CD4-positive, alpha-beta T cell treated with Interleukin-6 at 100 ng/mL for 8 hours (primary cell): ENCODE results near the gene SIRPB2.

Experiments
- DNase-seq: peaks from one replicate; pipeline ENCODE4 v3.0.0-alpha.2; 2020; ENCODE audit warnings: mixed read lengths, low spot score

SIRPB2 gene

DNA sequence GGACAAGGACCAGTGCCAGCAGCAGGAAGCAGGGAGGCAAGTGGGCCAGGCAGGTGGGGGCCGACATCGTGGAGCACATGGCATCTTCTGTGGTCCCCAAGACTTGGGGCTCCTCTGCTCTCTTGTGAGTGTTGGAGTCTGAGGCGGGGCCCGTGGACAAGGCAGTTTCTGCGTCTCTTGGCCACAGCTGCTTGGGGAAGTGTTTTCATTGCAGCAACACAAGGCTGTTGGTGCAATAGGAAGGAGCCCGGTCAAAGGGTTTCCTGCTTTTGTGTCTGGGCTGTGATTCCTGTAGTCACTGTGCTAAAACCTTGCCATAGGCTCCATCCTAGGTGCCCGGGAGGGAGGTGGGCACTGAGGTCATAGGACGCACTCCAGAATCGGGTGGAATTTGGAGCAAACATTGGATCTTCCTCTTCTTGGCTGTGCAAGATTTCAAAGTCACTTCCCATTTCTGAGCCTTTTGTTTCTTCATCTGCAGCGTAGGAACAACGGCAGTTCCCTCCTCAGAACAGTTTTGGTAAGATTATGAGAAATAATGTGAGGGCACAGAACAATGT lies at the start of gene SIRPB2:
TSS of gene SIRPB2 (minus strand) at position 140 of the 560 bp plus-strand sequence. CDS start at position 79, 61 bp downstream.
- DNase-seq: no peak

DNA sequence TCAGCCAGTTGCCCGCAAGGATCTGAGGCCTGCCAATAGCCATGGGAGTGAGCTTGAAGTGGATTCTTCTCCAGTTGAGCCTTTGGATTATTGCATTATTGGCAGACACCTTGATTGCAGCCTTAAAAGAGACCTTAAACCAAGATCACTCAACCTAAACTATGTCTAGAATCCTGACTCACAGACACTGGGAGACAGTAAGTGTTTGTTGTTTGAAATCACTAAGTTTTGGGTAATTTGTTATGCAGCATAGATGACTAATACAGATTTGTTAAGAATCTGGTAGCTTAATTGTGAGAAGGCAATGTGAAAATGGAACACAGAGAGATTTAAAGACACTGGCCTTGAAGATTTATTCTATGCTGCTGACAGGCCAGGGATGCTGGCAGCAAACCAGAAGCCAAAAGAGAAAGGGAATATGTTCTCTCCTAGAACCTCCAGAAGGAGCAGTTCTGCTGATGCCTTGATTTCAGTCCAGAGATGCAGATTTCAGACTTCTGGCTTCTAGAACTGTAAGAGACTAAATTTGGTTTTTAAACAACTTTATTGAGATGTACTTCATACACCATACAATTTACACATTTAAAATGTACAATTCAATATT lies 48.7 kb upstream of the SIRPB2 start:
- DNase-seq: no peak

DNA sequence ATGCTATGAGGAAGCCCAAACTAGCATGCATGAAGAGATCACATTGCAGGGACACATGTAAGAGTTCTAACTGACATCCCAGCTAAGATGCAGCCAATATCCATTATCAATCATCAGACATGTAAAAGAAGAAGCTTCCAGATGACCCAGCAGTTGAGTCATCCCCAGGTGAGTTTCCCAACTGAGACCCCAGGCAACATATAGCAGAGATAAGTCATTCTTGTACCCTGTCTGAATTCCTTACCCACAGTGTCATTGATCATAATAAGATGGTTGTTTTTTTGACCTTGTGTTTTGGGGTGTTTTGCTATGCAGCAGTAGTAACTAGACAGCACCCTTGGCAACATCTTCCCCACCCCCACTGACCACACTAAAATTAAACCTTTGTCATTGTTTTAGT lies 47.4 kb upstream of the SIRPB2 start:
- DNase-seq: no peak

DNA sequence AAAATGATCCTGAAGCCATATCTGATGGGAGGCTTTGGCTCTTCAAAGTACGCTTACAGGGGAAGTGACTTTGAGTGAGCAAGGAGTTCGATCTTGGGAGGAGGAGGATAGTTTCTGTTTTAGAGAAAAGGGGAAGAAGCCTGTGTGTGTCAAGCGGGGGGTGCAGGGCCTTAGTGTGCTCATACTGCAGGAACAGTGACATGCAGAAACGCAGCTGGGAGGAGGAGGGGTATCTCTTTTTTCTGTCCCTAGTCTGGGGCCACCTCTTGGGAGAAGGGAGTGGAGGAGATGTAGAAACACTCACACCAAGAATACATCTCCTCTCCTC lies 46.5 kb upstream of the SIRPB2 start:
- no peak for DNase-seq

DNA sequence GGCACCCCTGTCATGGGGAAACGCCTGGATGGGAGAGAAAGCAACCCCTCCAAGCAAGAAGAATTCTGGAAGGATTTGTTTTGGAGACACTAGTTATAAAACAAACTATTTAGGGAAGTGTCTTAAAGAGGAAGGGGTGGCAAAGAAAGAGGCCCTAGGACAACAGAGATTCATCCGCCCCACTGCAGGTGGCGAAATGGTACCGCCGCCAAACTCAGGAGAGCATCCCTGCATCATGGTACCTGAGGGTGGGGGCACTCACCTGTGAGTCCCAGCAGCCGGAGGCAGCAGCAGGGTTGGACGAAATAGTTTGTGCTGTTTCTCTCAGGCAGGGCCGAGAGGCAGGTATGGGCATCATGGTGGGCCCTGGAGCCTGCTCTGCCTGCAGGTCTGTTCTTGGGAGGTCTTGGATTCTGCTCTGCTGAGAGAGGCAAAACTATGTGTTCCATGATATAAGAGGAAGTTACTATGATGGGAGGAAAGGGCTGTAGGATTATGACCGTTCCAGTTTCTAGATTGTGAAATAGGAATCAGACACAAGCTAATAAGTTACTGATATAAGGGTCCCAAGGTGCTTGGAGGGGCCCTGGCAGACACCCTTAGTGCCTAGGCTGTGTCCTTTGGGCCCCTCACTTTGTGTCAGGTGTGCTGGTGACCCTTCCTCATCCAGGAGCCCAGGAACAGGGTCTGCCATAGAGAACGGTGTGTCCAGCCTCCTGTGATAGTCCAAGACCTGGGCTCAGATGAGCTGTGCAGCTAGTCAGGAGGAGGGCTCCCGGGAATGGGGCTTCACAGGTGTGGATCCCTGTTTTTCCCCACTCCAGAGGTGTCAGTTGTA lies 45.9 kb upstream of the SIRPB2 start:
- no peak for DNase-seq

DNA sequence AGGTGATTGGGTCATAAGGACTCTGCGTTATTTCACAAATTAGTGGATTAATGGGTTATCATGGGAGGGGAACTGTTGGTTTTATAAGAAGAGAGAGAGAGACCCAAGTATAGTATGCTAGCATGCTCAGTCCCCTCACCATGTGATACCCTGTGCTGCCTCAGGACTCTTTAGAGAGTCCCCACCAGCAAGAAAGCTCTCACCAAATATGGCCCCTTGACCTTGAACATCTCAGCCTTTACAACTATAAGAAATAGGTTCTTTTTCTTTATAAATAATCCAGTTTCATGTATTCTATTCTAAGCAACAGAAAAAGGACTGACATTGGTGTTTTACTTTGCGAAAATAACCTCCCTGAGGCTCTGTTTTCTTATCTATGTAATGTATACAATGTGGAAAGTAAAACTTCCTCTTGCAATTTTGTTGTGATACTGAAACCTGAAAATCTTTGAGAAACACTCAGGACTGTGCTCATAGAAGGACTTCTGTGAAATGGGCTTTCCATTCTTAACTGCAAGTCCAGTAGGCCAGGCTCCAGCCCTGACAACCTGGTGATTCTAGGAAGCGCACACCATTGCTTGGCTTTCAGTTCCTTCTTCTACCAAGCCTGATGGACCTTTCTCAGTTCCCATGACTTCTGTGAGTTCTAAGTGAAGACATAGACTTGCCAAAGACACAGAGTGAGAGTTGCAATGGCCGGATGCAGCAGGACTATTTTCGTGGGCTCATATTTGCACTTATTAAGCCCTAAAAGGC lies 44.4 kb upstream of the SIRPB2 start:
- no peak for DNase-seq

DNA sequence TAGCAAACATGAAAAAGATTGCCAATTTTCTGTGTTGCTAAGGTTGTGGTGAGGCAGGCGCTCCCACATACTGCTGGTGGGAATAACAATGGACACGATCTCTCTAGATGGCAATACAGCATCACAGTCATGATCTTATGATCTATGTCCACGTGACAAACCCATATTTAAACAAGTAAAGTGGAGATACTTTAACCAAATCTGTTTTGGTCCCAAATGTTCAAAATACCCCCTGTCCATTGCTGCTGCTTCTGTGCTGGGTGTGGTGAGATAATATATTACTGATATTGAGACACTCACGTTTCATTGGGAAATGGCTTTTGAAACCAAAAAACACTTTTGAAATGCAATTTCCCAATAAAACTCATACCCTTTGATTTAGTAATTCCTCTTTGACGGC lies 43.3 kb upstream of the SIRPB2 start:
- no peak for DNase-seq

DNA sequence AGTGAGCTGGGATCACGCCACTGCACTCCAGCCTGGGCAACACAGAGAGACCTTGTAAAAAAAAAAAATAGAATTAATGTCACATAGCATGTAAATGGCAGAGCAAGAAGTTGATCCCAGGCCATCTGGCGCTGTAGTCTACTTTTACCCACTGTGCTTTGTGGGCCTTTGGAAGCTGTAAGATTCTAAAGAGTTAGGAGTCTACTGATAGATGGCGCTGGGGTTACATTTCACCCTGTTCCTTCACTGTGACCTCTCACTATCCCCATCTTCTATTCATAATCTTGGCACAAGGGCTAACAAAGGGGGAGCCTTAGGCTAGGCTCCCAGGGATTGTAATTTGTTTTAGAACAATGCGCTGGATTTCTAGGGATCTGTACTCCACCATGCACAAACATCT lies 41.8 kb upstream of the SIRPB2 start:
- DNase-seq: peak; percentile 20

DNA sequence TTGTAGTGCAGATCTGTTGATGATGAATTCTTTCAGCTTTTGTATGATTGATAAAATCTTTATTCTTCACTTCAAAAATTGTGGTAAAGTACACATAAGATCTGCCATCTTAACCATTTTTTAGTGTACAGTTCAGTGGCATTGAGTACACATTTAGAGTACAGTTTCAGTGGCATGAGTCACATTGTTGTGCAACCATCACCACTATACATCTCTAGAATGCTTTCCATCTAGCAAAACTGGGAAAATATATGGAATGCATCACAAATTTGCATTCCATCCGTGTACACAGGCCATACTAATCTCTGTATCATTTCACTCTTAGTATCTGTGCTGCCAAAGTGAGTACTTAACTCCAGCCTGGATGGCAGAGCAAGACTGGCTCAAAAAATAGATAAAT lies 37.6 kb upstream of the SIRPB2 start:
- DNase-seq: no peak

DNA sequence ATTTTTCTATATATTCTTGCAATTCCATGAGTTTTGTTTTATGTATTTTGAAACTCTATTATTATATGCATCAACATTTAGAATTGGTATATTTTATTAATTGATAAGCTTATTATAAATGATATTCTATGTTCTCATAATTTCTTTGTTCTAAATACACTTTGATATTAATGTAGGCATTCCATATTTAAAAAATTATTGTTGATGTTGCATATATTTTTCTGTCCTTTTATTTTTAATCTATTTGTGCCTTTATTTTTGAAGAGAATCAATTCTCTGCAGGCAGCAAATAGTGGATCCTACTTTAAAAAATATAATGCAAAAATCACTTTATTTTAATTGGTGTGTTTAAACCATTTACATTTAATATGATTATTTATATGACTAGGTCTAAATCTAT lies 36.7 kb upstream of the SIRPB2 start:
- no peak for DNase-seq

DNA sequence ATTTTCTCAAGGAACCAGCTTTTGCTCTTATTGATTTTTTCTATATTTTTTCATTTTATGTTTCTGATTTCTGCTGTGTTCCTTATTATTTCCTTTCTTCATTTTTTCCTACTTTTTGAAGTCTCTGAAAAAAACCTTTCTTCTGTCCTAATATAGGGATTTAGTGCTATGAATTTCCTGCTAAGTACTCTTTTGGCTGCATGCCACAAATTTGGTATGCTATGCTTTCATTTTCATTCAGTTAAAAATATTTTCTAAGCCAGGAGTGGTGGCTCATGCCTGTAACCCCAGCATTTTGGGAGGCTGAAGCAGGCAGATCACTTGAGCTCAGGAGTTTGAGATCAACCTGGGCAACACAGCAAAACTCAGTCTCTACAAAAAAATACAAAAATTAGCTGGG lies 35.7 kb upstream of the SIRPB2 start:
- DNase-seq: no peak

DNA sequence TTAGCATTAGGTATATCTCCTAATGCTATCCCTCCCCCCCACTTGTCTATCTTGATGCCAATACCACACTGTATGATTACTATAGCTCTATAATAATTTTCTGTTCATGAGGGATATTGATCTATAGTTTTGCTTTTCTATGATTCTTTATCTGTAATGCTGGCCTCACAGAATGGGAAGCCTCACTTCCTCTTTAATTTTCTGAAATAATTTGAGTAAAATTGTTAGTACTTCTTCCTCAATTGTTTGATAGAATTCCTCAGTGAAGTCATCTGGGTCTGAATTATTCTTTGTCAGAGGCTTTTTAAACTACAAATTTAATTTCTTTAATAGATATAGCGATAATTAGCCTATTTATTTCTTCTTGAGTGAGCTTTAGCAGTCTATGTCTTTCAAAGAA lies 35.1 kb upstream of the SIRPB2 start:
- no peak for DNase-seq

DNA sequence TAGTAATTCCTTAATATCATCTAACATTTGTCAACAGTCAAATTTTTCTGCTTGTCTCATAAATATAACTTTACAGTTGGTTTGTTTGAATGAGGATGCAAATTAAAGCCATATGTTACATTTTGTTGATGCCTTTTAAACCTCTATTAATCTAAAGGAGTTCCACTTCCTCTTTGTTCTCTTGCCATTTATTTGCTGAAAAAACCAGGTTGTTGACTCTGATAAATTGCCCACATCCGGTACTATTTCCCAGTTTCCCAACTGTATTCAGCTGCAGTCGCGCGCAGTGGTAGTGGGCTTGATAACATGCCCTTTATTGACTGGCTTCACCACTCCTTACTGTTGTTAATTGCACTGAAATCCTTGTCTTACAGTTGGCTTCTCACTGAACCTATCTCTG lies 32.8 kb upstream of the SIRPB2 start:
- DNase-seq: no peak

DNA sequence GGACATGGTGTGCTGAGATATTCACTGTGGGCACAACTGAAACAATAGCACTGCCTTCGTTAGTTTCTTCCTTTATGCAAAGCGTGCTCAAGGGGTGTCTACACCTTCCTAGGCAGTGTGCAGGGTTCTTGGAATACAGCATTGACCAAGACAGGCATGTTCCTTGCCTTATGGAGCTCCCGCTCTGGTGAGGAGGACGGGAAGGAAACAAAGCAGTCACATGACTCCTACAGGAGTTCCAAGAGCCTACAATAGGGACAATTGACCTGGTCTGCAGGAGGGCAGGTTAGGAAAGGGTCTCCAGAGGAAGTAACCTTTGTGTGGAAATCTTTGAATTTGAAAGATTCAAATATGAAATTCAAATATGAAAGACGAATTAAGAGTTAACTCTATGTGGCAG lies 25.8 kb upstream of the SIRPB2 start:
- DNase-seq: no peak

DNA sequence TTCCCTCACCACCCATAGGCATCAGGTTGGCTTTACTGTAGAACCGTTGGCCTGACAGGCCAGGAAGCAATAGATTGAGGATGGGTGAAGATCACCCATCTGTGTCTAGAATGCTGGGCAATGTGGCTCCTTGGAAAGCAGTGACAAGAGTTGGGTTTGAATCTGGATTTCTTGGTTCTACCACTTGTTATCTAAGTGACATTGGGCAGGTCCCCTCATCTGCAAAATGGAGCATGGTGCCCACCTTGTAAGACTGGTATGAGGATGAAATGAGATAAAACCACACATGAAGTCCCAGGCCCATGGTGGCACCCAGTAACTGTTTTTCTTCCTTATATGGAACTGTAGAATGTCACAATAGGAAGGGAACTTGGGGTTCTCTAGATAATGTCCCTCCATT lies 22.6 kb upstream of the SIRPB2 start:
- DNase-seq: no peak

DNA sequence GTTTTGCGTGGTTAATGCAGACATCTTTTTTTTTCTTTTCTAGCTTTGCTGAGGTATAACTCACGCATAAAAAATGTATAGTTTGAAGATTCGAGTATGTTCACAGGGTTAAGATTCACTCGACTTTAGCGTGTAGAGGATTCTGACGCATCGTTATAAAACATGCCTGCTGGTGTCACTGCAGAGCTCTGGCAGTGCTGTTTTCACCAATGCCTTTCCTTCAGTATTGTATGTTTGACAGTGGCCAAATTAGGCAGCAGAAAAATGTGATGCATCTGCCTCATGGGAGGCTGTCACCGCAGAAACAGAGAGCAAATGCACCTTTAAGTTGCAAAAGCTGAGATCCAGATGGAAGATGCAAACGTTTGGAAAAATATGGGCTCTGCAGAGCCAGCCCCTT lies 18.0 kb upstream of the SIRPB2 start:
- peak; percentile 37 for DNase-seq

DNA sequence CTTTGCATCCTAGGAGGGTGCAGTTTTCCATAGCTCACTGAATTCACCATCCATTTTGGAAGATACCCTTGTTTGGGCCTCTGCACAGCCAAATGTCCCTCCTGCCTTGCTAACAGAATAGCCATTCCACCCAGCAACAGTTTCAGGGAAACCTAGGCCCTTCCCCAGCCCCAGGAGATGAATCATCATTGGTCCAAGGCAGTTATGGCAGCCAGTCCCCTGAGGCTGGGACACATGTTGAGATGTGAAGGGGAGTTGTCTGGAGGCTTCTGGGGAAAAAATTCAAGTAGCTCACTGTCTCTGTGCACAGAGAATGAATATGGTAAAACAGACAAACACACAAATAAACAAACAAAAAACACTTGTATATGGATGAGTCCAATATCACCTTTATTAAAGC lies 17.4 kb upstream of the SIRPB2 start:
- DNase-seq: no peak

DNA sequence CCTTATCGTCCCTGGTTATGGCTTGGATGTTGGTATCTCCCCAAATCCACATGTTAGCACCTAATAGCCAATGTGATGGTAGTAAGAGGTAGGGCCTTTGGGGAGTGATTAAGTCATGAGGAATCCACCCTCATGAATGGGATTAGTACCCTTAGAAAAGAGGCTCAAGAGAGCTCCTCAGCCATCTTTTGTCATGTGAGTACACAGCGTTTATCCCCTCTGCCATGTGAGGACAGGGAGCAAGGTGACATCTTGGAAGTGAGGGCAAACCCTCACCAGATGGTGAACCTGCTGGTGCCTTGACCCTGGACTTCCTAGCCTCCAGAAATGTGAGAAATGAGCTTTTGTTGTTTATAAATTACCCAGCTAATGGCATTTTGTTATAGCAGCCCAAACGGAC lies 16.1 kb upstream of the SIRPB2 start:
- no peak for DNase-seq

DNA sequence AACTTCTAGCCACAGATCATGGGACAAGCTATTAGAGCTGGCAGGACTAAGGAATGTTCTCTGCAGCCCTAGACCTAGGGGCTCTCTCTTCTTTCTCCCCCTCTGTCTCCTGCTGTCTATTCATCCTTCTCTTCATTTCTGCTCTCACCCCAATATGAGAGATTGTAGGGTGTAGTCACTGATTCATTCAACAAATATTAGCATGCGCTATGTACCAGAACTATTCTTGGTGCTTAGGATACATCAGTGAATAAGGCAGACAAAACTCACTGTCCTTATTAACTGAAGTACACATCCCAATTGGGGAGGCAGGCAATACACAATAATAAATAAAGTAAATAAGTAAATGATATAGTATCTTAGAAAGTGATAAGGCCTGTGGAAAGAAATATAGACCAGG lies 14.7 kb upstream of the SIRPB2 start:
- no peak for DNase-seq

DNA sequence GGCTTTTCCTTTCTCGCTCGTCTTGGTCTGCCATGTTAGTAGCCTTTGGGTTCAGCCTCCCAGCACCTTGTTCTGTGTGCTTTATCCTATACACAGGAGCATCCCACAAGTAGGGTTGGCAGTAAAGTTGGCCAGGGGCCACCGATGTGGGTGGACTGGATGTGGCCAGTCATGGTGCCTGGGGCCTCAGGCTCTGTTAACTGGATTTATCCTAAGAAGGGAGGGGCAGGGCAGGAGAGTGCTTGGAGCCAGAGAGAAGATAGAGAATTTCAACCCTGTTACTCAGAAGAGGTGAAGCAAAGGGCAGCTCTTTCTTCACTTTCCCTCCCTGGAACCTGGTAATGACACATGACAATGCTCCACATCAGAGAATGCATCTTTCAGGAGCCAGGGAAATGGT lies 14.1 kb upstream of the SIRPB2 start:
- no peak for DNase-seq

DNA sequence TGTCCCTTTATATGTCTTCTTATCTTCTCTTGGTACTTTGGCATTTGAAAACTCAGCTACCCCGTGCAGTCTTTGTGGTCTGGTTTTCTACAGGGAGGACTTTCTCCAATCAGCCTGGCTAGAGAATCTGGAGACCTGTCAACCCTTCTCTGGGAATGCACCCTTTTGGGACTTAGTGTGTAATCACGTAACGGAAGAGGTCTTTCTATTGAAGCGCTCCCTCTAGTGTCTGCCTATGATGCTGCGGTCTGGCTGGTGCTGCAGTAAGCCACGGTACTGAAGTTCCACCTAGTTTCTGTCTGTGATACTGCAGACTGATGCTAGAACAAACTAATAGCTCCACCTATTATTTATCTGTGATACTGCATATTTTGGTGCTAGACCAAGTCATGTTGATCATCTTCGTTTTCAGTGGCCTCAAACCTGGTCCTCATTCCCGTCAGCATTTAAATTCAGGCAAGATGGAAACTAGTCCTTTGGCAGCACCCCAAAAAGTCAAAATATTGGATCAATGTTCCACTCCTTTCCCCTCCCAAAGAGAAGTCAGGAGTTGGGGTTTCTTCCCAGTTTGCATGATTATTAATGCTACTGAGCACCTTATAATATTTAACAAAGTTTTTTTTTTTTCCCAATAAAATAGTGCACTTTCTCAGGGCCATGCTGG lies 12.5 kb upstream of the SIRPB2 start:
- DNase-seq: peak; percentile 80

DNA sequence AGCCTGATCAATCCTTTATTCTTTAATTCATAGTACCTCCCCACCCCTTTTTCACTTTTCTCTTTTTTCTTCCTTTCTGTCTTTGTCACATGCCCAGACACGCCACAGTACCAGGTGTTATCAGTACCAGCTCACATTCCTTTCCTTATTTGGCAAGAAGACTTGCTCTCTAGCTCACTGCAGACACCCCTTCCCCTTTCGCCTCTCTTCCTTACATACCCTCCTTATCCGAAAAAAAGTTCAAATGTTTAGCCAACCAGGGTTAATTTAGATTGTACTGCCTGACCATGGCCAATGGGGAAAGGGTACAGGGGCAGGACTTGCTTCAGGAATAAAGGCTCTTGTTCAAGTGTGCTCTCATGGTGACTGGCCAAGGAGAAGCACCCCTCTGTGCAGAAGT lies 9.3 kb upstream of the SIRPB2 start:
- no peak for DNase-seq
